Panc1 (cell line): ENCODE results near the gene PEX16. TPM values are rescaled to one million over a fixed set of nuclear protein-coding genes. Genes with fewer than 3 reads are reported as not detected.

Source experiments
- ATAC-seq: fragments of 200-7000 bp; cut with Tn5 transposase; 2 replicates; pipeline ENCODE4 v1.9.1; 2020; ENCODE audit warnings: mild to moderate bottlenecking, moderate library complexity
- BruUV-seq: library from RNA; stranded (reverse); fragments of 400-500 nt; replicated peaks from 2 replicates; lab custom pipeline; 2021; lab: Mats Ljungman, UMichigan
- CTCF ChIA-PET: fragments of 300-600 bp; sonication (Branson Sonifier 250); formaldehyde crosslinking; loops from one replicate; lab custom pipeline; 2022; ENCODE audit warnings: antibody characterized with exemption; lab: Charles Lee
- POLR2A ChIA-PET: fragments of 300-600 bp; sonication (Branson Sonifier 250); formaldehyde crosslinking; loops from one replicate; lab custom pipeline; 2022; ENCODE audit warnings: antibody characterized with exemption; lab: Charles Lee
- DNase-seq: peaks from one replicate; pipeline ENCODE4 v3.0.0-alpha.2; 2010; ENCODE audit warnings: low read depth, low spot score
- H3K27ac ChIP-seq: 2 replicates; pipeline ENCODE4 v1.5.1; 2011; ENCODE audit warnings: mild to moderate bottlenecking, low read length, inconsistent platforms
- H3K27me3 ChIP-seq: fragments of 200-500 bp; sonication (Bioruptor generic); 2 replicates; pipeline ENCODE4 v1.6.0; 2014; ENCODE audit warnings: low read length, inconsistent platforms; ENCODE audit not compliant: control insufficient read depth, insufficient read depth
- H3K36me3 ChIP-seq: fragments of 200-500 bp; sonication (Bioruptor generic); 2 replicates; pipeline ENCODE4 v1.5.1; 2014; ENCODE audit warnings: inconsistent platforms, mild to moderate bottlenecking, low read length, moderate library complexity; ENCODE audit not compliant: control insufficient read depth, insufficient read depth
- H3K4me1 ChIP-seq: 2 replicates; pipeline ENCODE4 v1.5.1; 2011; ENCODE audit warnings: inconsistent platforms, mild to moderate bottlenecking, low read length, moderate library complexity; ENCODE audit not compliant: control insufficient read depth, insufficient read depth
- H3K4me3 ChIP-seq, 2 experiments: 2 replicates each; pipeline ENCODE4 v1.5.1; 2011 to 2012; ENCODE audit warnings: low read depth in 2 of 2, low read length in 2 of 2, mild to moderate bottlenecking in 2 of 2, inconsistent platforms in 1 of 2, moderate library complexity in 1 of 2
- H3K9me3 ChIP-seq: fragments of 200-500 bp; sonication (Bioruptor generic); 2 replicates; pipeline ENCODE4 v1.5.1; 2014; ENCODE audit warnings: low read depth, mild to moderate bottlenecking, inconsistent platforms, low read length, moderate library complexity; ENCODE audit not compliant: control insufficient read depth, insufficient read depth
- POLR2AphosphoS5 ChIP-seq: IDR thresholded peaks from 2 replicates; pipeline ENCODE4 v1.6.1; 2012; ENCODE audit warnings: mild to moderate bottlenecking, low read depth, low read length, moderate library complexity
- SIN3A ChIP-seq: IDR thresholded peaks from 2 replicates; pipeline ENCODE4 v1.6.1; 2012; ENCODE audit warnings: low read depth, mild to moderate bottlenecking, low read length, moderate library complexity, borderline replicate concordance; ENCODE audit not compliant: insufficient read depth
- TCF7L2 ChIP-seq: IDR thresholded peaks from 2 replicates; pipeline ENCODE4 v1.6.1; 2011; ENCODE audit warnings: mild to moderate bottlenecking, low read depth, low read length, inconsistent platforms
- in situ Hi-C: cut with HindIII; loops from 2 replicates; pipeline ENCODE4 v1.10.0; 2016; ENCODE audit warnings: low sequenced_read_pairs, low pct_unique_long_range_greater_than_20kb
- intact Hi-C: fragments of 100-400 bp; cut with micrococcal nuclease; formaldehyde crosslinking; loops from one replicate; pipeline ENCODE4 v1.10.0; 2022; ENCODE audit not compliant: unreplicated experiment
- total RNA-seq: library from RNA; stranded (reverse); gene quantifications from one replicate; pipeline ENCODE4 v1.2.1, GENCODE V29; 2021; ENCODE audit not compliant: unreplicated experiment
- TF ChIP-seq, protein P1 (sequence below), 2 experiments: IDR thresholded peaks; 2 replicates each; pipeline ENCODE4 v1.6.1; 2011 to 2012; ENCODE audit warnings: low read depth in 2 of 2, control low read depth in 1 of 2, low read length in 1 of 2, mild to moderate bottlenecking in 1 of 2, moderate library complexity in 1 of 2; ENCODE audit not compliant: insufficient read depth in 1 of 2
- TF ChIP-seq, protein P2 (sequence below): fragments of 450-650 bp; IDR thresholded peaks from 2 replicates; pipeline ENCODE4 v1.5.1; 2017; ENCODE audit warnings: mild to moderate bottlenecking

PEX16 gene
- total RNA-seq, 1 experiment from 2014 or later = 37.5 TPM

DNA sequence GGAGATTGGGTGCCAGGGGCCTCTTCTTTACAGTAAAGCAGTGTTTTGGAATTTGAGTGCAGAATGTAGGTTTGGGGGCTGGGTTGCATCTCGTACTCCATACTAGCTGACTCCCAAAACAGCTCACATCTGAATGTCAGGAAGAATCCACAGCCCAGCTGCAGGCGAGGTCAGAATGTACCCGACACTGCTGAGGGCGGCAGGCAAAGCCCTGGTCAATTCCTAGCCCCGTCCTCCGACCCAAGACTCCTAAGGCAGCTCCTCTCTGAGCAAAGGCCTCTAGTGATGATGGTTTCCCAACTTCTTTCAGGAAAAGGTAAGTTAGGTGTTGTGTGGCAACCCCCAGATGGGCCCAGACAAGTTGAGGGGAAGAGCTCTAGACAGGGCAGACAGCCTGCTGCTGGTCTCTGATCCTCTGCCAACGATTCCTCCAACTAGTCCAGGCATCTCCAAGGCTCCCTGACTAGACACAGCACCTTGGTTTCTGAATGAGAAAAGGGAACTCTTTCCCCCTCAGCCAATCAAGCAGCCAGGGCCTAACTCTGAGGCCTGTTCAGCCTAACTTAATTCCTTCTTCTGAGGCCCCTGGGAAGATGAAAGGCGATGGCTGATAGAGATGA is 13.4 kb upstream of the PEX16 start:
- no peaks in the 10 kb centered on the region for H3K4me1 ChIP-seq
- TF ChIP-seq SIN3A (no peak), TCF7L2 (no peak), POLR2AphosphoS5 (no peak)
- TF ChIP-seq, protein P1, sequence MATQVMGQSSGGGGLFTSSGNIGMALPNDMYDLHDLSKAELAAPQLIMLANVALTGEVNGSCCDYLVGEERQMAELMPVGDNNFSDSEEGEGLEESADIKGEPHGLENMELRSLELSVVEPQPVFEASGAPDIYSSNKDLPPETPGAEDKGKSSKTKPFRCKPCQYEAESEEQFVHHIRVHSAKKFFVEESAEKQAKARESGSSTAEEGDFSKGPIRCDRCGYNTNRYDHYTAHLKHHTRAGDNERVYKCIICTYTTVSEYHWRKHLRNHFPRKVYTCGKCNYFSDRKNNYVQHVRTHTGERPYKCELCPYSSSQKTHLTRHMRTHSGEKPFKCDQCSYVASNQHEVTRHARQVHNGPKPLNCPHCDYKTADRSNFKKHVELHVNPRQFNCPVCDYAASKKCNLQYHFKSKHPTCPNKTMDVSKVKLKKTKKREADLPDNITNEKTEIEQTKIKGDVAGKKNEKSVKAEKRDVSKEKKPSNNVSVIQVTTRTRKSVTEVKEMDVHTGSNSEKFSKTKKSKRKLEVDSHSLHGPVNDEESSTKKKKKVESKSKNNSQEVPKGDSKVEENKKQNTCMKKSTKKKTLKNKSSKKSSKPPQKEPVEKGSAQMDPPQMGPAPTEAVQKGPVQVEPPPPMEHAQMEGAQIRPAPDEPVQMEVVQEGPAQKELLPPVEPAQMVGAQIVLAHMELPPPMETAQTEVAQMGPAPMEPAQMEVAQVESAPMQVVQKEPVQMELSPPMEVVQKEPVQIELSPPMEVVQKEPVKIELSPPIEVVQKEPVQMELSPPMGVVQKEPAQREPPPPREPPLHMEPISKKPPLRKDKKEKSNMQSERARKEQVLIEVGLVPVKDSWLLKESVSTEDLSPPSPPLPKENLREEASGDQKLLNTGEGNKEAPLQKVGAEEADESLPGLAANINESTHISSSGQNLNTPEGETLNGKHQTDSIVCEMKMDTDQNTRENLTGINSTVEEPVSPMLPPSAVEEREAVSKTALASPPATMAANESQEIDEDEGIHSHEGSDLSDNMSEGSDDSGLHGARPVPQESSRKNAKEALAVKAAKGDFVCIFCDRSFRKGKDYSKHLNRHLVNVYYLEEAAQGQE (IDR thresholded peaks at IDR 0.05; ENCODE audit: insufficient read depth in 1 of 2, low read depth in 2 of 2, low read length in 1 of 2) = no peak
- TF ChIP-seq, protein P2, sequence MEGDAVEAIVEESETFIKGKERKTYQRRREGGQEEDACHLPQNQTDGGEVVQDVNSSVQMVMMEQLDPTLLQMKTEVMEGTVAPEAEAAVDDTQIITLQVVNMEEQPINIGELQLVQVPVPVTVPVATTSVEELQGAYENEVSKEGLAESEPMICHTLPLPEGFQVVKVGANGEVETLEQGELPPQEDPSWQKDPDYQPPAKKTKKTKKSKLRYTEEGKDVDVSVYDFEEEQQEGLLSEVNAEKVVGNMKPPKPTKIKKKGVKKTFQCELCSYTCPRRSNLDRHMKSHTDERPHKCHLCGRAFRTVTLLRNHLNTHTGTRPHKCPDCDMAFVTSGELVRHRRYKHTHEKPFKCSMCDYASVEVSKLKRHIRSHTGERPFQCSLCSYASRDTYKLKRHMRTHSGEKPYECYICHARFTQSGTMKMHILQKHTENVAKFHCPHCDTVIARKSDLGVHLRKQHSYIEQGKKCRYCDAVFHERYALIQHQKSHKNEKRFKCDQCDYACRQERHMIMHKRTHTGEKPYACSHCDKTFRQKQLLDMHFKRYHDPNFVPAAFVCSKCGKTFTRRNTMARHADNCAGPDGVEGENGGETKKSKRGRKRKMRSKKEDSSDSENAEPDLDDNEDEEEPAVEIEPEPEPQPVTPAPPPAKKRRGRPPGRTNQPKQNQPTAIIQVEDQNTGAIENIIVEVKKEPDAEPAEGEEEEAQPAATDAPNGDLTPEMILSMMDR = no peak
- ATAC-seq (no peak), DNase-seq (no peak)
- no peaks in the 10 kb centered on the region for H3K9me3 ChIP-seq
- in situ Hi-C loops (no loop called here), intact Hi-C loops (no loop called here)
- H3K27me3 ChIP-seq = no peaks in the 10 kb centered on the region
- no peak overlapping the region for H3K4me3 ChIP-seq
- ChIA-PET POLR2A (no interaction called here), CTCF (no interaction called here)
- H3K27ac ChIP-seq = no peak overlapping the region
- BruUV-seq = no TSS peak
- H3K36me3 ChIP-seq = peaks cover 5% of the 10 kb centered on the region

DNA sequence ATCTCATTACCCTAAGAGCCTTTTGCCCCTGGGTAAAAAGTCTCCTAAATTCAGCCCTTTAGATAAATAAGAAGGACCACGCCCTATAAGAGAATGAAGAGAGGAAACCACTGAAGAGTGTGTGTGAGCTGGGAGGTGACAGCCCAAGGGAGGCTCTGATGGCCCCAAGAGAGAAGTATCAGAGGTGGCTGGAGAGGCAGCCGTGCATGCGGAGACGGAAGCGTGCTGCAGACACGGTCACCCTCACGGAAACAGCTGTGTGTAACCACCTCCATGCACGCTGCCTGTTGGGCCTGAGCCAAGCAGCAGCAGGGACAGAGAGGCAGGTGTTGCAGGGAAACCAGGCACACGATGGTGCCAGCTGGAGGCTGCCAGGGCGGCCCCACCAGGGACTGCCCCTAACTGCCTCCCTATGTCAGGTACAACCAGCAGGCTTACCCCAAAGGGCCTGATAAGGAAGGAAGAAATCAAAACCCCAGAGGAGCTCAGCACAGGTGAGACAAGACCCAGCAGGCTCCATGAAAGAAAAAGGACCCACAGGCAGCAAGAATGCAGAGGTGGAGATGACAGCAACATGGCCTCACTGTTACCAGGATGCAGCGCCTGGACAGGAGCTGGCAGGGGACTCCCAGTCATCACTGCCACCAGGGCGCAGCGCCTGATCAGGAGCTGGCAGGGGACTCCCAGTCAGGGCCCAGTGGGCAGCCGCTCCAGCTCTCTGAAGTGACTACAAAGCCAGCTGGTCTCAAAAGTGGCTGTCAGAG is 12.5 kb upstream of the PEX16 start:
- H3K9me3 ChIP-seq = no peaks in the 10 kb centered on the region
- in situ Hi-C loops (no loop called here), intact Hi-C loops (no loop called here)
- H3K4me1 ChIP-seq = no peaks in the 10 kb centered on the region
- no peak overlapping the region for H3K27ac ChIP-seq
- TF ChIP-seq POLR2AphosphoS5 = no peak
- no peak for TF ChIP-seq SIN3A
- TF ChIP-seq, protein P1 (IDR thresholded peaks at IDR 0.05; ENCODE audit: insufficient read depth in 1 of 2, low read depth in 2 of 2, low read length in 1 of 2) = no peak
- no peak for TF ChIP-seq TCF7L2
- TF ChIP-seq, protein P2 = no peak
- H3K4me3 ChIP-seq = no peak overlapping the region
- ATAC-seq = no peak
- ChIA-PET POLR2A (no interaction called here), CTCF (interaction anchor here (0.6 to 0.7 kb wide), 2 partner anchors 83 to 380 kb away, joined by 3 to 6 read pairs; partner anchors contain the start of gene CRY2)
- DNase-seq = no peak
- peaks cover 4% of the 10 kb centered on the region; the same call in 1 of the 2 replicates for H3K36me3 ChIP-seq
- no peaks in the 10 kb centered on the region for H3K27me3 ChIP-seq
- no TSS peak for BruUV-seq
